Liver (tissue), 3 donors: ENCODE results near the gene MLX.
A peak's percentile ranks its signal among the peaks of the same experiment; 100 is the strongest.

Experiments used
- CTCF ChIP-seq: fragments of 150-350 bp; IDR thresholded peaks from 2 replicates; pipeline ENCODE4 v1.5.1; 2017; ENCODE audit warnings: improper control_type of control experiment, low read depth, low read length; ENCODE audit not compliant: missing input control
- YY1 ChIP-seq: IDR thresholded peaks from 2 replicates; pipeline ENCODE4 v1.6.1; 2016; ENCODE audit warnings: antibody characterized with exemption, mild to moderate bottlenecking
- TF ChIP-seq, protein P1 (sequence below): IDR thresholded peaks from 2 replicates; pipeline ENCODE4 v1.6.1; 2016; ENCODE audit warnings: antibody characterized with exemption
- donor health status: healthy.
- donor health status: healthy.

GRCh38 chr17:42530952-42531454 is 35.9 kb upstream of the MLX start:
- no peak for TF ChIP-seq CTCF
- TF ChIP-seq YY1 = peak; percentile 29
- TF ChIP-seq, protein P1, sequence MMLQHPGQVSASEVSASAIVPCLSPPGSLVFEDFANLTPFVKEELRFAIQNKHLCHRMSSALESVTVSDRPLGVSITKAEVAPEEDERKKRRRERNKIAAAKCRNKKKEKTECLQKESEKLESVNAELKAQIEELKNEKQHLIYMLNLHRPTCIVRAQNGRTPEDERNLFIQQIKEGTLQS = no peak
